ENCODE data around the gene SIMC1. TPM values are rescaled to one million over a fixed set of nuclear protein-coding genes. Genes with fewer than 3 reads are reported as not detected.
A peak's percentile ranks its signal among the peaks of the same experiment; 100 is the strongest.

The SIMC1 gene
- total RNA-seq, 1 experiment from 2014 or later, result 25.4 TPM

GRCh38 chr5:176365351-176366231 lies 127.4 kb downstream of the SIMC1 start, which contains the start of gene ARL10:
ARL10 (plus strand) TSS chr5:176365487; CDS start chr5:176365564, 77 bp downstream.
- TF ChIP-seq, protein P1, sequence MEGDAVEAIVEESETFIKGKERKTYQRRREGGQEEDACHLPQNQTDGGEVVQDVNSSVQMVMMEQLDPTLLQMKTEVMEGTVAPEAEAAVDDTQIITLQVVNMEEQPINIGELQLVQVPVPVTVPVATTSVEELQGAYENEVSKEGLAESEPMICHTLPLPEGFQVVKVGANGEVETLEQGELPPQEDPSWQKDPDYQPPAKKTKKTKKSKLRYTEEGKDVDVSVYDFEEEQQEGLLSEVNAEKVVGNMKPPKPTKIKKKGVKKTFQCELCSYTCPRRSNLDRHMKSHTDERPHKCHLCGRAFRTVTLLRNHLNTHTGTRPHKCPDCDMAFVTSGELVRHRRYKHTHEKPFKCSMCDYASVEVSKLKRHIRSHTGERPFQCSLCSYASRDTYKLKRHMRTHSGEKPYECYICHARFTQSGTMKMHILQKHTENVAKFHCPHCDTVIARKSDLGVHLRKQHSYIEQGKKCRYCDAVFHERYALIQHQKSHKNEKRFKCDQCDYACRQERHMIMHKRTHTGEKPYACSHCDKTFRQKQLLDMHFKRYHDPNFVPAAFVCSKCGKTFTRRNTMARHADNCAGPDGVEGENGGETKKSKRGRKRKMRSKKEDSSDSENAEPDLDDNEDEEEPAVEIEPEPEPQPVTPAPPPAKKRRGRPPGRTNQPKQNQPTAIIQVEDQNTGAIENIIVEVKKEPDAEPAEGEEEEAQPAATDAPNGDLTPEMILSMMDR (IDR thresholded peaks at IDR 0.05; ENCODE audit: unreplicated experiment), result no peak
- DNase-seq (ENCODE audit: unreplicated experiment), result no peak
- POLR2A ChIA-PET, result interaction anchor here (0.6 kb wide), 1 partner anchor 31 kb away, joined by 3 read pairs; no protein-coding TSS in a partner anchor
- H3K27ac Mint-ChIP-seq (ENCODE audit: low read depth, unreplicated experiment), result no peak within 1 kb of the TSS
- no peaks in the 10 kb centered on the region for H3K36me3 Mint-ChIP-seq (ENCODE audit: insufficient read depth, unreplicated experiment)
- CTCF ChIA-PET, result no interaction called here
- H3K4me1 Mint-ChIP-seq (ENCODE audit: insufficient read depth, unreplicated experiment), result peaks cover 6% of the 10 kb centered on the region
- intact Hi-C loops (cut with micrococcal nuclease), result no loop called here
- no peaks in the 10 kb centered on the region for H3K27me3 Mint-ChIP-seq (ENCODE audit: insufficient read depth, unreplicated experiment)
- H3K4me3 Mint-ChIP-seq (ENCODE audit: unreplicated experiment), result peak within 1 kb of the TSS; percentile 31
- BruUV-seq (replicated peaks), result no TSS peak
- no peaks in the 10 kb centered on the region for H3K9me3 Mint-ChIP-seq (ENCODE audit: unreplicated experiment)

- POLR2A ChIA-PET, result interaction anchor here (0.6 kb wide), 1 partner anchor 30 kb away, joined by 3 read pairs; no protein-coding TSS in a partner anchor
- H3K27me3 Mint-ChIP-seq (ENCODE audit: insufficient read depth, unreplicated experiment), result no peaks in the 10 kb centered on the region
- TF ChIP-seq, protein P1 (IDR thresholded peaks at IDR 0.05; ENCODE audit: unreplicated experiment), result no peak
- CTCF ChIA-PET, result interaction anchor here (0.7 kb wide), 1 partner anchor 491 kb away, joined by 3 read pairs; no protein-coding TSS in a partner anchor
- peak overlapping the region; percentile 31 for H3K4me3 Mint-ChIP-seq (ENCODE audit: unreplicated experiment)
- DNase-seq (ENCODE audit: unreplicated experiment), result no peak
- no TSS peak for BruUV-seq (replicated peaks)
- intact Hi-C loops (cut with micrococcal nuclease), result no loop called here
- peaks cover 6% of the 10 kb centered on the region for H3K4me1 Mint-ChIP-seq (ENCODE audit: insufficient read depth, unreplicated experiment)
- no peaks in the 10 kb centered on the region for H3K9me3 Mint-ChIP-seq (ENCODE audit: unreplicated experiment)
- H3K36me3 Mint-ChIP-seq (ENCODE audit: insufficient read depth, unreplicated experiment), result no peaks in the 10 kb centered on the region
- H3K27ac Mint-ChIP-seq (ENCODE audit: low read depth, unreplicated experiment), result no peak overlapping the region
Observed at GRCh38 chr5:176366232-176366894, 128.1 kb downstream of the SIMC1 start.

- Mint-ChIP-seq H3K36me3 (ENCODE audit: insufficient read depth, unreplicated experiment) (no peaks in the 10 kb centered on the region), H3K27ac (ENCODE audit: low read depth, unreplicated experiment) (no peak overlapping the region), H3K9me3 (ENCODE audit: unreplicated experiment) (no peaks in the 10 kb centered on the region), H3K4me3 (ENCODE audit: unreplicated experiment) (no peak overlapping the region), H3K27me3 (ENCODE audit: insufficient read depth, unreplicated experiment) (no peaks in the 10 kb centered on the region), H3K4me1 (ENCODE audit: insufficient read depth, unreplicated experiment) (peaks cover 6% of the 10 kb centered on the region)
- TF ChIP-seq, protein P1 (IDR thresholded peaks at IDR 0.05; ENCODE audit: unreplicated experiment), result no peak
- BruUV-seq (replicated peaks), result no TSS peak
- ChIA-PET POLR2A (no interaction called here), CTCF (interaction anchor here (1.6 to 1.8 kb wide), 2 partner anchors 15 to 79 kb away, joined by 3 to 5 read pairs; partner anchors contain the start of gene FAF2)
- DNase-seq (ENCODE audit: unreplicated experiment), result no peak
- intact Hi-C loops (cut with micrococcal nuclease), result no loop called here
Observed at GRCh38 chr5:176368726-176369125, 130.5 kb downstream of the SIMC1 start.
